Activated naive CD8-positive, alpha-beta T cell treated with anti-CD3 and anti-CD28 coated beads, Interleukin-2, amount 50 U/mL, for 16 hours (primary cell): Measurements from ENCODE around the gene MIOS.
"Not testable (repeated sequence)": the region's sequence is repeated elsewhere in the genome, so short reads cannot be mapped to it uniquely, and the experiment has no call there.

ENCODE experiments used
- DNase-seq: peaks from one replicate; pipeline ENCODE4 v3.0.0-alpha.2; 2020; ENCODE audit warnings: low read depth, low spot score

MIOS gene

GRCh38 chr7:7647495-7648036 lies 80.9 kb downstream of the MIOS start:
- no peak for DNase-seq

- no peak for DNase-seq
Measured at GRCh38 chr7:7650682-7651206, 84.1 kb downstream of the MIOS start.

GRCh38 chr7:7651479-7651878 lies 84.8 kb downstream of the MIOS start:
- no peak for DNase-seq

GRCh38 chr7:7652798-7653540 lies 86.3 kb downstream of the MIOS start:
- DNase-seq, result no peak

GRCh38 chr7:7653593-7654187 lies 87.0 kb downstream of the MIOS start:
- no peak for DNase-seq

- DNase-seq, result no peak
Measured at GRCh38 chr7:7654964-7655715, 88.5 kb downstream of the MIOS start.

GRCh38 chr7:7656459-7656858 lies 89.8 kb downstream of the MIOS start:
- not testable (repeated sequence) for DNase-seq
